IMR-90 (cell line): ENCODE results near the gene RGS4.

Experiments used
- CTCF ChIP-seq: conservative IDR thresholded peaks from 2 replicates; pipeline ENCODE4 v1.5.1; 2012; ENCODE audit warnings: mild to moderate bottlenecking, low read depth, low read length, improper control_type of control experiment
- FOS ChIP-seq: fragments of 150-350 bp; IDR thresholded peaks from 2 replicates; pipeline ENCODE4 v1.6.1; 2016; ENCODE audit warnings: low read depth, low read length
- MXI1 ChIP-seq: IDR thresholded peaks from 2 replicates; pipeline ENCODE4 v1.6.1; 2012; ENCODE audit warnings: low read depth, mild to moderate bottlenecking, low read length, moderate library complexity, borderline replicate concordance
- POLR2A ChIP-seq: IDR thresholded peaks from 2 replicates; pipeline ENCODE4 v1.6.1; 2012; ENCODE audit warnings: mild to moderate bottlenecking, low read depth, low read length
- RAD21 ChIP-seq: IDR thresholded peaks from 2 replicates; pipeline ENCODE4 v1.6.1; 2012; ENCODE audit warnings: low read length, improper control_type of control experiment
- RCOR1 ChIP-seq: IDR thresholded peaks from 2 replicates; pipeline ENCODE4 v1.6.1; 2012; ENCODE audit warnings: mild to moderate bottlenecking, low read length, improper control_type of control experiment; ENCODE audit not compliant: insufficient replicate concordance
- RFX5 ChIP-seq: IDR thresholded peaks from 2 replicates; pipeline ENCODE4 v1.8.0; 2012; ENCODE audit warnings: low read depth, mild to moderate bottlenecking, low read length, moderate library complexity

- no peak for TF ChIP-seq FOS
- TF ChIP-seq CTCF: no peak
- TF ChIP-seq POLR2A: no peak
- no peak for TF ChIP-seq RCOR1
- TF ChIP-seq RAD21: no peak
- TF ChIP-seq RFX5: no peak
- 0 out of 2 replicates have a peak, but pooled peaks have one; percentile 32 for TF ChIP-seq MXI1
Observed at GRCh38 chr1:163046071-163046470, 23.1 kb upstream of the RGS4 start.
